ENCODE results near the gene SGF29.
"Not testable (repeated sequence)": the region's sequence is repeated elsewhere in the genome, so short reads cannot be mapped to it uniquely, and the experiment has no call there.

The SGF29 gene

GRCh38 chr16:28569021-28569420 lies 15.3 kb downstream of the SGF29 start:
- DNase-seq, result no peak

- no peak for DNase-seq
Measured at GRCh38 chr16:28569968-28570752, 16.4 kb downstream of the SGF29 start.

- no peak for DNase-seq
Measured at GRCh38 chr16:28572696-28573510, 19.2 kb downstream of the SGF29 start.

- DNase-seq, result no peak
Measured at GRCh38 chr16:28573738-28574718, 20.3 kb downstream of the SGF29 start.

- no peak for DNase-seq
Measured at GRCh38 chr16:28574925-28575324, 21.2 kb downstream of the SGF29 start.

GRCh38 chr16:28575446-28576109 lies 21.9 kb downstream of the SGF29 start:
- DNase-seq, result no peak

- no peak for DNase-seq
Measured at GRCh38 chr16:28580726-28581315, 27.1 kb downstream of the SGF29 start.

- no peak for DNase-seq
Measured at GRCh38 chr16:28585674-28586073, 32.0 kb downstream of the SGF29 start.

GRCh38 chr16:28586466-28586865 lies 32.7 kb downstream of the SGF29 start:
- no peak for DNase-seq

GRCh38 chr16:28587386-28587785 lies 33.7 kb downstream of the SGF29 start:
- DNase-seq, result no peak

GRCh38 chr16:28589069-28589468 lies 35.3 kb downstream of the SGF29 start:
- DNase-seq, result no peak

GRCh38 chr16:28589930-28590329 lies 36.2 kb downstream of the SGF29 start:
- no peak for DNase-seq

GRCh38 chr16:28590384-28591340 lies 36.9 kb downstream of the SGF29 start:
- DNase-seq, result no peak

GRCh38 chr16:28591355-28591754 lies 37.6 kb downstream of the SGF29 start:
- no peak for DNase-seq

GRCh38 chr16:28592511-28592910 lies 38.8 kb downstream of the SGF29 start:
- no peak for DNase-seq

GRCh38 chr16:28592979-28593553 lies 39.3 kb downstream of the SGF29 start:
- no peak for DNase-seq

- not testable (repeated sequence) for DNase-seq
Measured at GRCh38 chr16:28595451-28595850, 41.7 kb downstream of the SGF29 start.

GRCh38 chr16:28596115-28596630 lies 42.5 kb downstream of the SGF29 start:
- no peak for DNase-seq

- no peak for DNase-seq
Measured at GRCh38 chr16:28596840-28597691, 43.3 kb downstream of the SGF29 start, which contains the start of gene SULT1A2. Gene SULT1A2 (minus strand): TSS chr16:28597050. CDS start chr16:28595930, 1,120 bp downstream.

Data from activated CD4-positive, alpha-beta T cell treated with anti-CD3 and anti-CD28 coated beads, Interleukin-2, amount 50 U/mL, for 48 hours (primary cell).